ENCODE results near the gene HSD11B1L.
"Not testable (repeated sequence)": the region's sequence is repeated elsewhere in the genome, so short reads cannot be mapped to it uniquely, and the experiment has no call there.

Gene HSD11B1L

GRCh38 chr19:5686647-5687359 lies 6.0 kb downstream of the HSD11B1L start:
- H4K91ac ChIP-seq (ENCODE audit: low read depth, low read length), result peak overlapping the region; percentile 67
- no peak overlapping the region for H3K23ac ChIP-seq (ENCODE audit: low read length)
- no peak overlapping the region for H3K27ac ChIP-seq (ENCODE audit: low read depth, low read length)
- H3K4me1 ChIP-seq (ENCODE audit: control insufficient read depth in 1 of 2, insufficient read depth in 2 of 2, low read length in 2 of 2), result peaks cover 8 to 16% of the 10 kb centered on the region in 2 experiments
- H3K9me3 ChIP-seq (ENCODE audit: insufficient read depth, low read depth, low read length), result no peaks in the 10 kb centered on the region
- peak; percentile 96 to 99 for DNase-seq
- H3K79me1 ChIP-seq (ENCODE audit: low read length), result peaks cover 9% of the 10 kb centered on the region
- H2BK12ac ChIP-seq (ENCODE audit: low read length), result no peak overlapping the region
- H3K27me3 ChIP-seq (ENCODE audit: insufficient read depth, low read length), result no peaks in the 10 kb centered on the region
- H4K8ac ChIP-seq (ENCODE audit: low read depth, low read length), result peak overlapping the region; percentile 77
- no peak overlapping the region for H3K14ac ChIP-seq (ENCODE audit: low read length)
- peak overlapping the region; percentile 83 for H4K12ac ChIP-seq (ENCODE audit: low read depth, low read length)
- H3K4ac ChIP-seq (ENCODE audit: low read depth, low read length), result no peak overlapping the region
- H3K9ac ChIP-seq (ENCODE audit: low read length), result no peak overlapping the region
- peak overlapping the region; percentile 76 for H3K4me2 ChIP-seq (ENCODE audit: low read length)
- peaks cover 16% of the 10 kb centered on the region for H3K79me2 ChIP-seq (ENCODE audit: control insufficient read depth, insufficient read depth, low read length, poor library complexity)
- no peak overlapping the region for H2BK5ac ChIP-seq (ENCODE audit: low read depth, low read length, poor library complexity)
- no peak overlapping the region for H3K18ac ChIP-seq (ENCODE audit: low read length)
- peak overlapping the region; percentile 82 for H2AK5ac ChIP-seq (ENCODE audit: low read length)
- no peak overlapping the region for H2BK120ac ChIP-seq (ENCODE audit: insufficient read depth, low read length, poor library complexity)
- no CpG with 5 or more reads among the region's 59 CpGs for WGBS (ENCODE audit: extremely low coverage, insufficient coverage, insufficient read length)
- peak overlapping the region; percentile 88 for H3K4me3 ChIP-seq (ENCODE audit: low read depth, low read length)
- H2AFZ ChIP-seq (ENCODE audit: insufficient read depth, low read length, poor library complexity), result peak overlapping the region; percentile 85
- H3K36me3 ChIP-seq (ENCODE audit: control insufficient read depth in 1 of 2, insufficient read depth in 2 of 2, low read length in 2 of 2), result peaks cover 6 to 7% of the 10 kb centered on the region in 2 experiments

GRCh38 chr19:5687360-5688198 lies 6.8 kb downstream of the HSD11B1L start:
- peak overlapping the region; percentile 4 for H3K4me3 ChIP-seq (ENCODE audit: low read depth, low read length)
- H2BK12ac ChIP-seq (ENCODE audit: low read length), result no peak overlapping the region
- H3K9me3 ChIP-seq (ENCODE audit: insufficient read depth, low read depth, low read length), result no peaks in the 10 kb centered on the region
- H4K8ac ChIP-seq (ENCODE audit: low read depth, low read length), result peak overlapping the region; percentile 77
- no peak overlapping the region for H3K4ac ChIP-seq (ENCODE audit: low read depth, low read length)
- peak overlapping the region; percentile 6 for H3K14ac ChIP-seq (ENCODE audit: low read length)
- H2BK120ac ChIP-seq (ENCODE audit: insufficient read depth, low read length, poor library complexity), result no peak overlapping the region
- peaks cover 22% of the 10 kb centered on the region for H3K79me2 ChIP-seq (ENCODE audit: control insufficient read depth, insufficient read depth, low read length, poor library complexity)
- H3K18ac ChIP-seq (ENCODE audit: low read length), result peak overlapping the region; percentile 10
- no CpG with 5 or more reads among the region's 76 CpGs for WGBS (ENCODE audit: extremely low coverage, insufficient coverage, insufficient read length)
- peaks cover 11 to 16% of the 10 kb centered on the region in 2 experiments for H3K4me1 ChIP-seq (ENCODE audit: control insufficient read depth in 1 of 2, insufficient read depth in 2 of 2, low read length in 2 of 2)
- peak overlapping the region; percentile 34 for H3K4me2 ChIP-seq (ENCODE audit: low read length)
- DNase-seq, result no peak
- peaks cover 9% of the 10 kb centered on the region for H3K79me1 ChIP-seq (ENCODE audit: low read length)
- H4K12ac ChIP-seq (ENCODE audit: low read depth, low read length), result peak overlapping the region; percentile 83
- H4K91ac ChIP-seq (ENCODE audit: low read depth, low read length), result peak overlapping the region; percentile 67
- H2AFZ ChIP-seq (ENCODE audit: insufficient read depth, low read length, poor library complexity), result peak overlapping the region; percentile 85
- no peaks in the 10 kb centered on the region for H3K27me3 ChIP-seq (ENCODE audit: insufficient read depth, low read length)
- H3K9ac ChIP-seq (ENCODE audit: low read length), result no peak overlapping the region
- H2AK5ac ChIP-seq (ENCODE audit: low read length), result peak overlapping the region; percentile 82
- no peak overlapping the region for H2BK5ac ChIP-seq (ENCODE audit: low read depth, low read length, poor library complexity)
- H3K23ac ChIP-seq (ENCODE audit: low read length), result no peak overlapping the region
- H3K27ac ChIP-seq (ENCODE audit: low read depth, low read length), result no peak overlapping the region
- peaks cover 13 to 15% of the 10 kb centered on the region in 2 experiments for H3K36me3 ChIP-seq (ENCODE audit: control insufficient read depth in 1 of 2, insufficient read depth in 2 of 2, low read length in 2 of 2)

- not testable (repeated sequence) for H2AK5ac ChIP-seq (ENCODE audit: low read length); H3K4me3 ChIP-seq (ENCODE audit: low read depth, low read length); H3K9me3 ChIP-seq (ENCODE audit: insufficient read depth, low read depth, low read length); H3K18ac ChIP-seq (ENCODE audit: low read length); H4K8ac ChIP-seq (ENCODE audit: low read depth, low read length); H2BK5ac ChIP-seq (ENCODE audit: low read depth, low read length, poor library complexity); DNase-seq; H2AFZ ChIP-seq (ENCODE audit: insufficient read depth, low read length, poor library complexity); H3K4me2 ChIP-seq (ENCODE audit: low read length); H3K79me1 ChIP-seq (ENCODE audit: low read length); H3K9ac ChIP-seq (ENCODE audit: low read length); H2BK120ac ChIP-seq (ENCODE audit: insufficient read depth, low read length, poor library complexity); H3K23ac ChIP-seq (ENCODE audit: low read length); H3K27me3 ChIP-seq (ENCODE audit: insufficient read depth, low read length); H3K14ac ChIP-seq (ENCODE audit: low read length); H4K91ac ChIP-seq (ENCODE audit: low read depth, low read length); H4K12ac ChIP-seq (ENCODE audit: low read depth, low read length); H2BK12ac ChIP-seq (ENCODE audit: low read length); H3K4ac ChIP-seq (ENCODE audit: low read depth, low read length); H3K27ac ChIP-seq (ENCODE audit: low read depth, low read length)
- H3K4me1 ChIP-seq (ENCODE audit: control insufficient read depth in 1 of 2, insufficient read depth in 2 of 2, low read length in 2 of 2), result peaks cover 11 to 16% of the 10 kb centered on the region in 2 experiments
- H3K36me3 ChIP-seq (ENCODE audit: control insufficient read depth in 1 of 2, insufficient read depth in 2 of 2, low read length in 2 of 2), result peaks cover 21 to 23% of the 10 kb centered on the region in 2 experiments
- H3K79me2 ChIP-seq (ENCODE audit: control insufficient read depth, insufficient read depth, low read length, poor library complexity), result peaks cover 29% of the 10 kb centered on the region
- WGBS (ENCODE audit: extremely low coverage, insufficient coverage, insufficient read length), result no CpG with 5 or more reads among the region's 13 CpGs
Measured at GRCh38 chr19:5688262-5688881, 7.5 kb downstream of the HSD11B1L start.
